H1 (cell line): Measurements from ENCODE around the gene MYLK.

ENCODE experiments used
- CREB1 ChIP-seq: IDR thresholded peaks from 2 replicates; pipeline ENCODE4 v1.6.1; 2012; ENCODE audit warnings: inconsistent platforms
- POLR2AphosphoS5 ChIP-seq: IDR thresholded peaks from 2 replicates; pipeline ENCODE4 v1.6.1; 2011; ENCODE audit warnings: low read depth, low read length
- RNF2 ChIP-seq: fragments of 200-900, 300-1000 bp; sonication (generic); IDR thresholded peaks from 2 replicates; pipeline ENCODE4 v1.7.1; 2016; ENCODE audit warnings: borderline replicate concordance, low read depth, mild to moderate bottlenecking, antibody characterized with exemption, low read length; ENCODE audit not compliant: poor library complexity, severe bottlenecking; ENCODE audit errors: missing control alignments

- TF ChIP-seq POLR2AphosphoS5 = no peak
- TF ChIP-seq RNF2 = no peak
- TF ChIP-seq CREB1 = no peak
These were observed 162.1 kb downstream of the MYLK start for GRCh38 chr3:123722021-123722420.
